Measurements from ENCODE around the gene IFI35. TPM values are rescaled to one million over a fixed set of nuclear protein-coding genes. Genes with fewer than 3 reads are reported as not detected.

IFI35 gene
- total and polyA plus RNA-seq, 9 of the 15 experiments (the other 6 are each of a cell fraction or from before 2014, with no cell fraction given): 4.4 to 13.1 (median 10.2) TPM

GRCh38 chr17:43006639-43007551, at the start of gene IFI35 (continued):
- TF ChIP-seq, protein P1, sequence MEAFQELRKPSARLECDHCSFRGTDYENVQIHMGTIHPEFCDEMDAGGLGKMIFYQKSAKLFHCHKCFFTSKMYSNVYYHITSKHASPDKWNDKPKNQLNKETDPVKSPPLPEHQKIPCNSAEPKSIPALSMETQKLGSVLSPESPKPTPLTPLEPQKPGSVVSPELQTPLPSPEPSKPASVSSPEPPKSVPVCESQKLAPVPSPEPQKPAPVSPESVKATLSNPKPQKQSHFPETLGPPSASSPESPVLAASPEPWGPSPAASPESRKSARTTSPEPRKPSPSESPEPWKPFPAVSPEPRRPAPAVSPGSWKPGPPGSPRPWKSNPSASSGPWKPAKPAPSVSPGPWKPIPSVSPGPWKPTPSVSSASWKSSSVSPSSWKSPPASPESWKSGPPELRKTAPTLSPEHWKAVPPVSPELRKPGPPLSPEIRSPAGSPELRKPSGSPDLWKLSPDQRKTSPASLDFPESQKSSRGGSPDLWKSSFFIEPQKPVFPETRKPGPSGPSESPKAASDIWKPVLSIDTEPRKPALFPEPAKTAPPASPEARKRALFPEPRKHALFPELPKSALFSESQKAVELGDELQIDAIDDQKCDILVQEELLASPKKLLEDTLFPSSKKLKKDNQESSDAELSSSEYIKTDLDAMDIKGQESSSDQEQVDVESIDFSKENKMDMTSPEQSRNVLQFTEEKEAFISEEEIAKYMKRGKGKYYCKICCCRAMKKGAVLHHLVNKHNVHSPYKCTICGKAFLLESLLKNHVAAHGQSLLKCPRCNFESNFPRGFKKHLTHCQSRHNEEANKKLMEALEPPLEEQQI (IDR thresholded peaks at IDR 0.05): no peak
- TF ChIP-seq CBFA2T3 (IDR thresholded peaks at IDR 0.05) (no peak), TFE3 (CRISPR knock-in tag; IDR thresholded peaks at IDR 0.05) (no peak), ILF3 (IDR thresholded peaks at IDR 0.05; ENCODE audit: borderline replicate concordance) (no peak), L3MBTL2 (IDR thresholded peaks at IDR 0.05) (peak; percentile 47; the same call in 1 of the 2 replicates), ZNF449 (CRISPR knock-in tag; IDR thresholded peaks at IDR 0.05) (no peak), PHB2 (IDR thresholded peaks at IDR 0.05; ENCODE audit: low read depth) (no peak), CBX2 (IDR thresholded peaks at IDR 0.05; ENCODE audit: insufficient read depth, low read length, poor library complexity, severe bottlenecking) (no peak), HEY1 (CRISPR knock-in tag; IDR thresholded peaks at IDR 0.05; ENCODE audit: borderline replicate concordance) (no peak), RBFOX2 (IDR thresholded peaks at IDR 0.05; ENCODE audit: low read depth, low read length) (peak; percentile 69), ZNF324 (CRISPR knock-in tag; IDR thresholded peaks at IDR 0.05) (no peak), ZNF780A (CRISPR knock-in tag; IDR thresholded peaks at IDR 0.05) (no peak), RAD21 (CRISPR knock-in tag; conservative IDR thresholded peaks at IDR 0.05 in 1 of 2, IDR thresholded peaks at IDR 0.05 in 1 of 2) (peak; percentile 76 to 86), EP300 (IDR thresholded peaks at IDR 0.05; ENCODE audit: low read length) (no peak), ETS1 (conservative IDR thresholded peaks at IDR 0.05; ENCODE audit: control insufficient read depth, low read depth, low read length) (no peak), POLR2H (tag; IDR thresholded peaks at IDR 0.05; ENCODE audit: low read depth) (no peak), NELFE (IDR thresholded peaks at IDR 0.05; ENCODE audit: insufficient read depth, insufficient read length) (no peak), PRMT5 (CRISPR knock-in tag; IDR thresholded peaks at IDR 0.05) (no peak), ZNF778 (CRISPR knock-in tag; IDR thresholded peaks at IDR 0.05) (no peak), NCOA6 (IDR thresholded peaks at IDR 0.05) (no peak), ESRRB (CRISPR knock-in tag; IDR thresholded peaks at IDR 0.05; ENCODE audit: borderline replicate concordance) (no peak)
